Upper lobe of left lung (tissue), 6 donors: ENCODE data around the gene GNG5. TPM values are rescaled to one million over a fixed set of nuclear protein-coding genes. Genes with fewer than 3 reads are reported as not detected.

ENCODE experiments used
- ATAC-seq, 2 donors: fragments of 200-7000 bp; cut with Tn5 transposase; one replicate each; pipeline ENCODE4 v1.9.1; 2022; ENCODE audit warnings: mild to moderate bottlenecking in 2 of 2, moderate library complexity in 2 of 2; ENCODE audit not compliant: low FRiP score in 2 of 2
- DNase-seq, 2 donors: peaks; one replicate each; pipeline ENCODE4 v3.0.0-alpha.2; 2019 to 2020
- H3K27ac ChIP-seq, 4 donors: fragments of 200-600 bp; sonication (generic); one replicate each; pipeline ENCODE4 v1.5.1; 2016 to 2019
- H3K27me3 ChIP-seq, 4 donors: fragments of 200-600 bp; sonication (generic); one replicate each; pipeline ENCODE4 v1.5.1; 2017 to 2019
- H3K36me3 ChIP-seq, 4 donors: fragments of 200-600 bp; sonication (generic); one replicate each; pipeline ENCODE4 v1.5.1; 2016 to 2019
- H3K4me1 ChIP-seq, 4 donors: fragments of 200-600 bp; sonication (generic); one replicate each; pipeline ENCODE4 v1.5.1; 2018 to 2019
- H3K4me3 ChIP-seq, 4 donors: fragments of 200-600 bp; sonication (generic); one replicate each; pipeline ENCODE4 v1.5.1; 2017 to 2019; ENCODE audit warnings: mild to moderate bottlenecking in 2 of 4, moderate library complexity in 1 of 4
- H3K9me3 ChIP-seq, 4 donors: fragments of 200-600 bp; sonication (generic); one replicate each; pipeline ENCODE4 v1.5.1; 2018 to 2019
- EP300 ChIP-seq, 4 donors: sonication (generic); formaldehyde crosslinking; IDR thresholded peaks; one replicate each; pipeline ENCODE4 v1.5.1; 2017; ENCODE audit warnings: antibody characterized with exemption in 4 of 4, control low read depth in 2 of 4
- POLR2A ChIP-seq, 4 donors: fragments of 450-650 bp; IDR thresholded peaks; one replicate each; pipeline ENCODE4 v1.5.1; 2016 to 2017; ENCODE audit warnings: antibody characterized with exemption in 4 of 4, mild to moderate bottlenecking in 2 of 4
- POLR2AphosphoS5 ChIP-seq, 2 donors: sonication (generic); formaldehyde crosslinking; IDR thresholded peaks; one replicate each; pipeline ENCODE4 v1.5.1; 2017; ENCODE audit warnings: antibody characterized with exemption in 2 of 2
- WGBS, 2 donors: methylation state at CpG; one replicate each; pipeline ENCODE4 v1.1.5; 2017 to 2018; 5-methylcytosine and 5-hydroxymethylcytosine counted together
- total RNA-seq, 6 donors: library from RNA; depleted of rRNA in 4 of 6; stranded (reverse); fragments of >200 nt in 4 of 6; gene quantifications; one replicate each; pipeline versions ENCODE4 v1.1.0 to v1.2.1, GENCODE V29; 2016 to 2021
- TF ChIP-seq, protein P1 (sequence below), 6 experiments: fragments of 450-650 bp in 4 of 6; fragments of 200-600 bp in 2 of 6; sonication (generic) in 2 of 6; IDR thresholded peaks; one replicate each; pipeline ENCODE4 v1.5.1; 2016 to 2019; ENCODE audit warnings: antibody characterized with exemption in 6 of 6
- donor health status: DM: no; HTN: no; CAD: no; lungs with moderate emphysema.
- donor health status: DM: no; HTN: yes; CAD: no; lungs with severe emphysema.

The GNG5 gene
- total RNA-seq, 6 donors from 2014 or later: 54.5 to 151 (median 102) TPM

DNA sequence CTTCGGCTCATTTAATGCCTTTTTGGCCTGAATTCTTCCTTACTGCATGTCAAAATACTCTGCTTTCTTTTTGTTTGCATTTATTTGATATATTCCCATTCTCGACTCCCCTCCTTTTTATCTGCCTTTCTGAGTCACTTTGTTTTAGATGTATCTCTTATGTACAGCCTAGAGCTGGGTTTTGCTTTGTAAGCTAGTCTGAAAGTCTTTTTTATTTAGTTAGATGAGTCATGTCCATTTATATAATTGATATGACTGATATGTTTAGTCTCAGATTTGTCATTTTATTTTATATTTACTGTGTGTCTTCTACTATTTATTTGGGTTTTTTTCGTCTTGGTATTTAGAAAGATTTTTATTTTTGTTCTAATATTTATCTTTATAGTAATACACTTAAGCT, 33.6 kb upstream of the GNG5 start:
- Histone ChIP-seq H3K36me3 (peaks cover 0 to 14% (median 0%) of the 10 kb centered on the region in 4 donors), H3K4me1 (no peaks in the 10 kb centered on the region), H3K27ac (no peak overlapping the region), H3K9me3 (no peaks in the 10 kb centered on the region), H3K4me3 (no peak overlapping the region), H3K27me3 (no peaks in the 10 kb centered on the region)
- DNase-seq (no peak), ATAC-seq (no peak)
- TF ChIP-seq POLR2AphosphoS5 (IDR thresholded peaks at IDR 0.05) (no peak), EP300 (IDR thresholded peaks at IDR 0.05) (no peak), POLR2A (IDR thresholded peaks at IDR 0.05) (no peak)
- TF ChIP-seq, protein P1, sequence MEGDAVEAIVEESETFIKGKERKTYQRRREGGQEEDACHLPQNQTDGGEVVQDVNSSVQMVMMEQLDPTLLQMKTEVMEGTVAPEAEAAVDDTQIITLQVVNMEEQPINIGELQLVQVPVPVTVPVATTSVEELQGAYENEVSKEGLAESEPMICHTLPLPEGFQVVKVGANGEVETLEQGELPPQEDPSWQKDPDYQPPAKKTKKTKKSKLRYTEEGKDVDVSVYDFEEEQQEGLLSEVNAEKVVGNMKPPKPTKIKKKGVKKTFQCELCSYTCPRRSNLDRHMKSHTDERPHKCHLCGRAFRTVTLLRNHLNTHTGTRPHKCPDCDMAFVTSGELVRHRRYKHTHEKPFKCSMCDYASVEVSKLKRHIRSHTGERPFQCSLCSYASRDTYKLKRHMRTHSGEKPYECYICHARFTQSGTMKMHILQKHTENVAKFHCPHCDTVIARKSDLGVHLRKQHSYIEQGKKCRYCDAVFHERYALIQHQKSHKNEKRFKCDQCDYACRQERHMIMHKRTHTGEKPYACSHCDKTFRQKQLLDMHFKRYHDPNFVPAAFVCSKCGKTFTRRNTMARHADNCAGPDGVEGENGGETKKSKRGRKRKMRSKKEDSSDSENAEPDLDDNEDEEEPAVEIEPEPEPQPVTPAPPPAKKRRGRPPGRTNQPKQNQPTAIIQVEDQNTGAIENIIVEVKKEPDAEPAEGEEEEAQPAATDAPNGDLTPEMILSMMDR (IDR thresholded peaks at IDR 0.05): no peak
- 89 to 92% methylated on average over 3 of the region's 3 CpGs for WGBS, 2 donors

DNA sequence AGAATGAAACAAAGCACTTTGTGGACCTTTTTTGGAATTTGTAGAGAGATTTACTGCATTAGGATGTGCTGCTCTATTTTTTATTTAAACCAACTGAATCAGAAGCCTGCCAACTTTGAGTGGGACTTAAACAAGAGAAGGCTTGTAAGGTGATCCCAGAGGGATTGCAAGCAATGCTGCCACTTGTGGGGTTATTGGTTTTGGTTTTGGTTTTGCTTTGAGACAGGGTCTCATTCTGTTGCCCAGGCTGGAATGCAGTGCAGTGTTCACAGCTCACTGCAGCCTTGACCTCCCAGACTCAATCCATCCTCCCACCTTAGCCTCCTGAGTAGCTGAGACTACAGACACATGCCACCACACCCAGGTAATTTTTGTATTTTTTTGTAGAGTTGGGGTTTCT, 32.2 kb upstream of the GNG5 start:
- Histone ChIP-seq H3K27me3 (no peaks in the 10 kb centered on the region), H3K27ac (no peak overlapping the region), H3K4me1 (no peaks in the 10 kb centered on the region), H3K36me3 (peaks cover 0 to 14% (median 0%) of the 10 kb centered on the region in 4 donors), H3K4me3 (no peak overlapping the region), H3K9me3 (no peaks in the 10 kb centered on the region)
- DNase-seq (no peak), ATAC-seq (no peak)
- TF ChIP-seq POLR2A (IDR thresholded peaks at IDR 0.05) (no peak), POLR2AphosphoS5 (IDR thresholded peaks at IDR 0.05) (no peak), EP300 (IDR thresholded peaks at IDR 0.05) (no peak)
- TF ChIP-seq, protein P1 (IDR thresholded peaks at IDR 0.05): no peak

DNA sequence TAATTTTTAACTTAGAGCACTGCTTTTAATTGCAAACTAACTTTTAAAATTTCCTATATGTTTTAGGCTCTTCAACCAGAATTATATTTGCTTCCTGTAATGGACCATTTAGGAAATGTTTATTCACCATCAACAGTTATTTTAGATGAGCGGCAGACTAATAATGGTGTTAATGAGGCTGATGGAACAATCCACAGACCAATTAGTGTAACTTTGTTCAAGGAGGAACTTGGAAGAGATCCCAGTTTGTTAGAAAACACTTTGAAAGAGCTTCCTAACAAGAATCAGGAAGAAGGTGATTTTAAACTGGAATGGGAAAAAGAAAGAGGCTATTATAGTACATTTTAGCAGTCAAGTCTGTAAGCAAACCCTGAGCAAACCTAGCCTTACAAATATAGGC, 19.4 kb upstream of the GNG5 start:
- no peak for DNase-seq
- Histone ChIP-seq H3K9me3 (no peaks in the 10 kb centered on the region), H3K27me3 (no peaks in the 10 kb centered on the region), H3K4me1 (no peaks in the 10 kb centered on the region), H3K4me3 (no peak overlapping the region), H3K27ac (no peak overlapping the region), H3K36me3 (no peaks in the 10 kb centered on the region)
- WGBS, 2 donors: 86 to 91% methylated on average over 1 of the region's 1 CpG
- no peak for TF ChIP-seq EP300 (IDR thresholded peaks at IDR 0.05)
- TF ChIP-seq POLR2AphosphoS5 (IDR thresholded peaks at IDR 0.05): no peak
- no peak for TF ChIP-seq POLR2A (IDR thresholded peaks at IDR 0.05)
- TF ChIP-seq, protein P1 (IDR thresholded peaks at IDR 0.05): no peak
- ATAC-seq: no peak

DNA sequence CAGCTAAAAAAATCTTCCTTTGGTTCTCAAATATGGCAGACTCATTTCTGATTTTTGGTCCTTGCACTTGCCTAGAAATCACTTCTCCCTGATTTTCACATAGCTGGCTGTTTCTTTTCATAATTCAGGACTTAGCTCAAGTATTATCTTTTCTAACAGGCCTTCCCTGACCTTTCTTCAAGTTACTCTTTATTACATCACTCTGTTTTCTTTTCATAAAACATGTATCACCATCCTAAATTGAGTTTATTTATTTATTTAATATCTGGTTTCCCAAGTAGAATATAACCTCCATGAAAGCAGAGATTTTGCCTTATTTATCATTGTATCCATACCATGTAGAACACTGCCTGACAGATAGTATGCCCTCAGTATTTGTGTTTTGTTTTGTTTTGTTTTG, 18.2 kb upstream of the GNG5 start:
- no peaks in the 10 kb centered on the region for H3K9me3 ChIP-seq
- ATAC-seq: no peak

DNA sequence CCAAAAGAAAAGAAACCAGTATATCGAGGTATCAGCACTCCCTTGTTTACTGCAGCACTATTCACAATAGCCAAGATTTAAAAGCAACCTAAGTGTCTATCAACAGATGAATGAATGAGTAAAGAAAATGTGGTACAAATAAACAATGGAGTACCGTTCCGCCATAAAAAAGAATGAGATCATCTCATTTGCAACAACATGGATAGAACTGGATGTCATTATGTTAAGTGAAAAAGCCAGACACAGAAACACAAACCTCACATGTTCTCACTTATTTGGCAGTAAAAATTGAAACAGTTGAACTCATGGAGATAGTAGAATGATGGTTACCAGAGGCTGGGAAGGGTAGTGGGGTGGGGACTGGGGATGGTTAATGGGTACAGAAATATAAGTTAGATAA, 4.3 kb upstream of the GNG5 start:
- Histone ChIP-seq H3K27ac (no peak overlapping the region), H3K4me1 (peaks cover 0 to 10% (median 4%) of the 10 kb centered on the region in 4 donors), H3K9me3 (peaks cover 0 to 5% (median 0%) of the 10 kb centered on the region in 4 donors), H3K27me3 (no peaks in the 10 kb centered on the region), H3K36me3 (no peaks in the 10 kb centered on the region), H3K4me3 (no peak overlapping the region)
- TF ChIP-seq POLR2A (IDR thresholded peaks at IDR 0.05): no peak
- no peak for TF ChIP-seq EP300 (IDR thresholded peaks at IDR 0.05)
- TF ChIP-seq POLR2AphosphoS5 (IDR thresholded peaks at IDR 0.05): no peak
- TF ChIP-seq, protein P1 (IDR thresholded peaks at IDR 0.05): no peak
- WGBS, 2 donors: 88 to 93% methylated on average over 3 of the region's 3 CpGs
- DNase-seq (no peak), ATAC-seq (no peak)

More for the DNA sequence above, 18.2 kb upstream of the GNG5 start:
- TF ChIP-seq POLR2AphosphoS5 (IDR thresholded peaks at IDR 0.05) (no peak), POLR2A (IDR thresholded peaks at IDR 0.05) (no peak), EP300 (IDR thresholded peaks at IDR 0.05) (no peak)
- TF ChIP-seq, protein P1 (IDR thresholded peaks at IDR 0.05): no peak
- no peak for DNase-seq
- no peaks in the 10 kb centered on the region for H3K27me3 ChIP-seq
- no peak overlapping the region for H3K4me3 ChIP-seq
- no peak overlapping the region for H3K27ac ChIP-seq
- no peaks in the 10 kb centered on the region for H3K4me1 ChIP-seq
- H3K36me3 ChIP-seq: no peaks in the 10 kb centered on the region
